Endometrium (tissue), 2 donors: ENCODE results near the gene ULK2.
"Not testable (repeated sequence)": the region's sequence is repeated elsewhere in the genome, so short reads cannot be mapped to it uniquely, and the experiment has no call there.

Experiments used
- FAIRE-seq: peaks from 2 replicates; lab custom pipeline; 2012; peaks lifted over from hg19 to GRCh38; lab: Jason Lieb, UNC
- donor health status: control.
- donor health status: control.

Gene ULK2

DNA sequence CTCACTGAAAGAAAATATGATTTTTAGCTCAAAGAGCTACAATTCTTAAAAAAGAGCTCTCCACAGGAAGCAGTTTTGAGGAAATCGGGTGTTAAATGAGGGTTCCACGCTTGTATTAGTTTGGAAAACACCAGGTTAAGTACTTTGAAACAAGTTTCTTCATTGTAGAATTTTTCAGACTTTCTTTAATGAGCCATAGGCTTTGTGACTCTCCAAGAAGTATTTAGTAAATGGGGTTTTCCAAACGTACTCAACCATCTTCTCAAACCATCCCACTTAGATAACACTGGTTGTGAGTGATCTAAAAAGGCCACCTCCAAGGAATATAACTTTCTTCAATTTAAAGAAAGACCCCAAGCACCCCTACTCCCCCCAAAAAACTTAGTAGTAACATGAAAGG lies 2.7 kb downstream of the ULK2 start:
- FAIRE-seq, result no peak

DNA sequence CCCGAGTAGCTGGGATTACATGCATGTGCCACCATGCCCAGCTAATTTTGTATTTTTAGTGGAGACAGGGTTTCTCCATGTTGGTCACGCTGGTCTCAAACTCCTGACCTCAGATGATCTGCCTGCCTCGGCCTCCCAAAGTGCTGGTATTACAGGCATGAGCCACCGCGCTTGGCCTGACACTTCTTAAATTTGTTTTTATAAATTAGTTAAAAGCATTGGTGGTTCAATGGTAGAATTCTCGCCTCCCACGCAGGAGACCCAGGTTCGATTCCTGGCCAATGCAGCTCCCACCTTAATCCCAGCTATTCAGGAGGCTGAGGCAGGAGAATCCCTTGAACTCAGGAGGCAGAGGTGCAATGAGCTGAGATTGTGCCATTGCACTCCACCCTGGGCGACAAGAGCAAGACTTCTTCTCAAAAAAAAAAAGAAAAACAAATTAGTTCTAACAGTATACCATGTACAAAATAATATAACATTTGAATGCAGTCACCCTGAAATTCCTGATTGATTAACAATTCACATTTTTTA lies 7.0 kb downstream of the ULK2 start:
- FAIRE-seq, result not testable (repeated sequence)

DNA sequence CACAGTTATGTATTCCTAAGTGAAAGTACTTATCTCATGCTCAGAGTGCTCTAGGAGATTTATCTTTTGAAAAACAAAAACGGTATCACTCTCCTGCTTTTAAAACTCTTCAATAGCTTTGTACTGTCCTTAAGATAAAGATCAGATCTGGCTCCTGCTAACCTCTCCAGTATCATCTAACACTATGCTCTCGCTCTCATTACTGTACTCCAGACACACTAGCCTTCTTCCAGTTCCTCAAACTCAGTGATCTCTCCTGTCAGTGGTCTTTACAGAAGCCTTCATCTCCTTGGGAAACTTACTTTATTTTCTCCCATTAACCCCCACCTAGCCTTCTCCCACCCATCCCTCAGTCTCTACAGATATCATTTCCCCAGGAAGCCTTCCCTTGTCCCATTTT lies 10.1 kb downstream of the ULK2 start:
- FAIRE-seq, result no peak

DNA sequence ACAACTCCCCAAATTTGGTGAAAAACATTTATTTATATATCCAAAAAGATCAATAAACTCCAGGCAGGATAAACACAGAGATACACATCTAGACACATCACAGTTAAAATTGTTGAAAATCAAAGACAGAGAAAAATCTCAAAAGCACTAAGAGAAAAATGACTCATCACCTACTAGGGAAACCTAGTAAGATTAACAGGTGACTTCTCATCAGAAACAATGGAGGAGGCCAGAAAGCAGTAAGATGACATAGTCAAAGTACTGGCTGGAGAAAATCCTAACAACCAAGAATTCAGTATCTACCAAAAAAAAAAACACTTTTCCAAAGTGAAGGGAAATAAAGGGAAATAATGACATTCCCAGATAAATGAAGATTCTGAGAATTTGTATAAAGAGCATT lies 33.8 kb downstream of the ULK2 start:
- FAIRE-seq, result no peak

DNA sequence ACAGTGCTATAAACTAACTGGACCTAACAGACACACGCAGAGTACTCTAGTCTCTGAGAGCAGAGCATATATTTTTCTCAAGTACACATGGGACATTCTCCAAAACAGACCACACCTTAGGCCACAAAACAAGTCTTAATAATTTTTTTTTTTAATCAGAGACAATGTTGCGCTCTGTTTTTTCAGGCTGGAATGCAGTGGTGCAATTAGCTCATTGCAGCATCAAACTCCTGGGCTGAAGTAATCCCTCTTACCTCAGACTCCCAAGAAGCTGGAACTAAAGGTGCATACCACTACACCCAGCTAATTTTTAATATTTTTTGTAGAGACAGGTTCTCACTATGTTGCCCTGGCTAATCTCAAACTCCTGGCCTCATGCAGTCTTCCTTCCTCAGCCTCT lies 37.7 kb downstream of the ULK2 start:
- no peak for FAIRE-seq

DNA sequence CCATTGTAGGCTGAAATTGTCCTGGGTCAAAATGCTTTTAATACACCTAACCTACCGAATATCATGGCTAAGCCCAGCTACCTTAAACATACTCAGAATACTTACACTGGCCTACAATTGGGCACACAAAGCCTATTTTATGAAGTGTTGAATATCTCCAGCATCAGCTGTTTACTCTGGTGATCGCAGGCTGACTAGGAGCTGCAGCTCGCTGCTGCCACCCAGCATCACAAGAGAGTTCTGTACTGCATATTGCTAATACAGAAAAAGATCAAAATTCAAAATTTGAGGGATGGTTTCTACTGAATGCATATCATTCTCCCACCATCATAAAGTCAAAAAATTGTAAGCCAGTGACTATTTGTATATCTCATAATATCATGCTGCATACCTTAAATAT lies 55.3 kb downstream of the ULK2 start:
- FAIRE-seq, result no peak

DNA sequence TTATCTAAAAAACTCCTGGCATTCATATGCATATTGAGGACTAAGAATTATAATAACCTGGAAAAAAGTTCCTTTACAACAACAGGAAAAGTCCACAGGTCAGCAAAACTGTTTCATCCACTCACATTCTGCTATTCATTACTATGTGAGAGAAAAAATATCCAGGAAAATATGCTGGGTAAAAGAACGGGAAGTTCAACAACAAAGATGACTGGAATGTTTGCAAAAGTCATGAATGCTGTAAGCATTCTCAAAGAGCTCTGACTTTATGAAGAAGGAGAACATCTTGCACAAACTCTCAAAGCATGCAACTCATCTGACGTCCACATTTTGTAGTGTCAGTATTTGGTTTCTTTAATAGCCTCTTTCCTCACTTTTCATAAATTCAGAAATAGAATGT lies 62.7 kb downstream of the ULK2 start:
- FAIRE-seq, result no peak

DNA sequence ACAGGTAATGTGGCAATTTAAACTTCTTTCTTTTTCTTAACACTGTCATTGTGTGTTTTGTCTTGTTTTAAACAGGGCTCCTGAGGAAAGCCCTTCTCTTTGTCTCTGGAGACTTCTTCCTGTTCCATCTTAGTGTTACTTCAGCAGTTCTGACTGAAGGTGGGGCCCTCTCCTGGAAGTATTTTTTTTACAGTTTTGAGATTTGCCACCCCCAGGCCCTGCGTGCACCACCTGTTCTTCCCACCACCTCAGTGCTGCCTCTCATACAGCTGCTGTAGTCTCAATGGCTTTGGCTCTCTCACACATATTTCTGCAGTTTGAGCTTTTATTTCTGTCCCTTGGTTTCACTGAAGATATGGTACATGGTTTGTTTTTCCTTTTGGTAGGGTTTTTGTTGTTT lies 67.2 kb downstream of the ULK2 start:
- FAIRE-seq, result no peak

DNA sequence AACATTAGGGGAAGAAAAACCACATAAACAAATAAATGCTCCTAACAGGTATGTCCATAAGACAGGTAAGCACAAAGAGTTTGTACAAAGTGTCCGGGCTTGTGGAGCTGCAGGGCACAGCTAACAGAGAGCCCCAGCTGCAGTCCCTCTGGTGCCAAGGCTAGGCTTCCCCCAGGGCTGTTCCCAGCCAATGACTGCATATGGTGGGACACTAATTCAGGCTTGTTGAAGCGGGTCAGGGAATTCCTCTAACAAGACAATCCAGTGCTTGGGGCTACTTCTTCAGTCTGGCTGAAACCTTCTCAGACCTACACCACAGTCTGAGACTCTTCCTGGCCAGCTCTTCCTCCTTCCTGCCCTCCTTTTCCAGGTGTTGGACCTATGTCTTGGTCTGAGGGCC lies 67.9 kb downstream of the ULK2 start:
- FAIRE-seq, result no peak

DNA sequence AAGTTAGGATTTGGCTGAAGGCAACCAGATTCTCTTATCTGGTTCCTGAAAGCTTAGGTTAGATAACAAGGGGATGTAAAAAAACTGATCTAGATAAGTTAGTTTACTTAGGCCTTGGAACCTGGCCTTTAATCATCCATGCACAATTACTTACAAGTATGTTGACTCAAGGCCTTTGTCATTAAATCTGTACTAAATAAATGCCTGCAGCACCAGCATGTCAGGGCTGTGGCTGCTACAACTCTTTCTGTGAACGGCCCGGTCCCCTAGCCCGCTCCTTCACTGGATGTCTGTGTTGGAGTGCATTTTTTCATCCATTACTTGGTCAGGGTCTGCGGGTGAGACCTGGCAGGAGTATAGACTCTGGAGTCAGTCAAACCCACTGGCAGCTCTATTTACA lies 71.3 kb downstream of the ULK2 start:
- FAIRE-seq, result no peak

DNA sequence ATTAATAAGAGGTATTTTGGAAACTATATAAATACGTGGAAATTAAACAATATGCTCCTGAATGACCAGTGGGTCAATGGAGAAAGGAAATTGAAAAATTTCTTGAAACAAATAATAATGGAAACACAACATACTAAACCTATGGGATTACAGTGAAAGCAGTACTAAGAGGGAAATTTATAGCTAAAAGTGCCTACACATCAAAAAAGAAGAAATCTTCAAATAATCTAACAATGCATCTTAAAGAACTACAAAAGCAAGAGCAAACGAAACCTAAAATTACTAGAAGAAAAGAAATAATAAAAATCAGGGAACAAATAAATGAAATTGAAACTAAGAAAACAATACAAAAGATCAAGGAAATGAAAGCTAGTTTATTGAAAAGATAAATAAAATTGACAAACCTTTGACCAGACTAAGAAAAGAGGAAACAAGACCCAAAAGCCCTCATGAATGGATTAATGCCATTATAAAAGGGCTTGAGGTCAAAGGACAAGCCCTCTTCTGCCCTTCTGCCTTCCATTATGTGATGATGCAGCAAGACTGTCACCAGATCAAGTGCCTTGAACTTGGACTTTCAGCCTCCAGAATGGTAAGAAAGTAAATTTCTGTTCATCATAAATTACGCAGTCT lies 75.7 kb downstream of the ULK2 start:
- FAIRE-seq, result no peak

DNA sequence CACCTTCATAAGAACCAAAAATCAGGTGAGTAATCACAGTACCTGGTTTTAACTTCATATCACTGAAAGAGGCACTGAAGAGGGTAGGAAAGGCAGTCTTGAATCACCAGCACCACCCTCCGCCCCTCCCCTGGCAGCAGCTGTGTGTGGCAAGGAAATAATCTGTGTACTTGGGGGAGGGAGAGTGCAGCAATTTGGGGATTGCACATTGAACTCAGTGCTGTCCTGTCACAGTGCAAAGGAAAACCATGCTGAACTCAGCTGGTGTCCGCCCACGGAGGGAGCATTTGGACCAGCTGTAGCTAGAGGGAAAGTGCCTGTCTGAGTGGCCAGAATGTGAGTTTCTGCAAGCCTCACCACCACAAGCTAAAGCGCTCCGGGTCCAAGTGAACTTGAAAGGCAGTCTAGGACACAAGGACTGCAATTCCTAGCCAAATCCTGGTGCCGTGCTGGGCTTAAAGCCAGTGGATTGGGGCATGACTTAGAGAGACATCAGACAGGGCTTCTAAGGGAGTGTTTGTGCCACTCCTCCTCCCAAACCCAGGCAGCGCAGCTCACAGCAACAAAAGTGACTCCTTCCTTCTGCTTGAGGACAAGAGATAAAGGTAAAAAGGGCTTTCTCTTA lies 79.9 kb downstream of the ULK2 start:
- no peak for FAIRE-seq

DNA sequence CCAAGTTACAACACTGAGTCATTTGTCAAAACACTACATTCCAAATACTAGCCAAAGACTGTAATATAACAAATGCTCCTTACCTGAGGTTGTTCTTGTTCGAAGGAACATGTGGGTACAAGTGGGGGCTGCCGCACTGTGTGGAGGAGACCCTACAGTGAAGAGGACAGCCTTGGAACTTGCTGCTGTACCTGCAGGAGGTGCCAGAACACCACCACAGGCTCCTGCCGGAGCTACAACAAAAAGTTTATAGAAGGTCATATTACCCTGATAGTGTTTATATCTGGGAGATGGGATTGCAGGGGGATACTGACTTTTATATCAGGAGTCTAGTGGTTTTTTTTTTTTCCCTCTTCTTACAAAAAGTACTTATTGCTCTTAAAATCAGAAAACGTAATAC lies 81.9 kb downstream of the ULK2 start:
- FAIRE-seq, result no peak

DNA sequence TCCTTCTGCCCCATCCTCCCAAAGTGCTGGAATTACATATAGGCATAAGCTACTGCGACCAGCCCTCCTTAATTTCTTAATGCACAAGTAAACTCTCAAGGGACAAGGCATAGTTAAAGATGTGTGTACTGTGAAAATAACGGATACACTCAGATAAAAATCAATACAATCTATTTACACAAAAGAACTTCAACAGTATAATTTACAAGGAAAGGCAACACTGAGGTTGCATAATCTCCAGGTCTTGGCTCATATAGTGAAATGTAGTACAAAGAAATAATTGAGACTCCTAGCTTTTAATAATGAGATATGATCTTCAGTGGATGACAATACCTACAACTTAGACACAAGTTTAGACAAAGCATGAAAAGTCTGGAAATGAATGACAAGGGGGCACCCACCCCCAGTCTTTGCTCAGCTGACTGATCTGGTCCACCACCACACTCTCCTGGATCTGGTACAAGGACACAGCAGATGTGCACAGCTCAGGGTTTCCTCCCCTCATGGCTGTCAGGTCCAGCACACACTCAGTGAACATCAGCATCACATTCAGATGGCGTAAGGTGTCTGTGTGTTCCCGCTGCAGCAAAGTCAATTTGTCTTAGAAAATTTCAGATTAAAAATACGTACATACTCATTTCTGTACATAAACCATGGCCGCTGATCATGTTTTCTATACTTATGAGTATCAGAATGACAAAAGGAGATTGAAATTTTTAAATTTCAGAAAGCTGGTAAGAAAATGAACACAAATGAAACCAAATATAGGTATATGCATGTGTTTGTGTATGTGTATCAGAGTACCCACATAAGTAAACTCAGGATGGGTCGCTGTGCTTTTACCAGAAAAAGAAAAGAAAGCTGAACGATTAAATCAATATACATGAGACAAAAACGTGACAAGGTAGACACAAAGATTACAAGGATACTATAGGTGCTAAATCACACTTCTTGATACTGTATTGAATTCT lies 86.0 kb downstream of the ULK2 start:
- no peak for FAIRE-seq

DNA sequence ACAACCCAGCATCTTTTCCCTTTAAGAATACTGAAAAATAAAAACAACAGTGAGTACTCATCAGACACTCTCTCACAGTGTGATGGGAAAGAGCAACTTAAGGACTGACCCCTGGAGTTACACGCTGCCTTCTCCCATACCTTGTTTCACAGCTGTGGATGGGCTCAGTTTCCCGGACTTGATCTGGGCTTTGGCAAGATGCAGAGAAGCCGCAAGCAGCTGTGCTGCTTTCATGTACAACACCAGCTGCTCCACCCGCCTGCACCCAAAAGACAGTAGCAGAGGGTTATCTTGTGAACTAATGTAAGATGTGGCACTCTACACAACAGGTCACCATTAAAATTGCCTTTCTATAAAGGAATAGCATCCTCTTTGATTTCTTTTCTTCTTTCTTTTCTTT lies 86.9 kb downstream of the ULK2 start:
- FAIRE-seq, result no peak

DNA sequence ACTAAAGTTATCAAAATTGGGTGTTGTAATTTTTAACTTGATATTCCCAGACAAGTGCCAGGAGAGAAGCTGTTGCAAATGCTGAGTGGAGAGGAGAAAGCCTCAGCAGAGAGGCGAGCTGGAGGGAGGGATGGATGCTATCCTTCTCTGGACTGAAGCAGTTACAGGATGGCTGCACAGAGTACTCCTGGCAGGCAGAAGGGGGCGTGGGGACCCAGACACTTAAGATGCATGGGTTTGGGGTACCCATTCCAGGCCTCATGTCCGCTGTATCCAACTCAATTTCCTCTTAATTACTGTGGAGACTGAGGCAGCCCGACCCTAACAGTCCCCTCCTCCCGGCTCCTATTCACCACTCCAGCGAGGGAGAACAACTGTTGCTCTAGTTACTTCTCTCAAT lies 94.2 kb downstream of the ULK2 start:
- FAIRE-seq, result no peak

DNA sequence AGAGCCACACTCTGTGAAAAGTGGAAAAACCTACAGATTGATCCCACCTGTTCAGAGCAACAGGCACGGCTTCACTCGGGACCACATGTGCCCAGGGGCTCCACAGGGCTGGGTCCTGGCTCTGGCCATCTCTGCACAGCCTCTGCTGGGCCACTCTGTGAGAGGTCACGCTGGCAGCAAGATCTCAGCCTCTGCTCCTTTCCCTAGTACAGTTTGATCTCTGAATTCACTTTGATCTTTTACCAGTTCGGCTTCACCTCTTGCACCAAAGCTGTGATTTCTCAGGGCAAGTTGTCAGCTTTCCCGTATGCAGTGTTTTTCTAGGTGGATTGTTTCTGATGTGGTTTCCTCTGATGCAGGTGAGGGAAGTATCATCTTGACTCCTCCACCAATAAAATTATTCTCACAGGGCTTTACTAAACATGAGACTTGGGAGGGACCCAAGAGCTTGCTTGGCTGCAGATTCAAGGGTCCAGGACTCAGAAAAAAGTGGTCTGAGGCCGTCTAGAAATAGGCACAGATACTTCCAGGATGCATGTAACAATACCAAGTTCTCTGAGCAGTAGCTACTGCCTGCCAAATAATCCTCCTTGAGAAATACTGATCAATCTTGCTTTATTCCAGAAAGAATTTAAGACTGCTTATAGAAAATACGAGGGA lies 95.6 kb downstream of the ULK2 start:
- no peak for FAIRE-seq

DNA sequence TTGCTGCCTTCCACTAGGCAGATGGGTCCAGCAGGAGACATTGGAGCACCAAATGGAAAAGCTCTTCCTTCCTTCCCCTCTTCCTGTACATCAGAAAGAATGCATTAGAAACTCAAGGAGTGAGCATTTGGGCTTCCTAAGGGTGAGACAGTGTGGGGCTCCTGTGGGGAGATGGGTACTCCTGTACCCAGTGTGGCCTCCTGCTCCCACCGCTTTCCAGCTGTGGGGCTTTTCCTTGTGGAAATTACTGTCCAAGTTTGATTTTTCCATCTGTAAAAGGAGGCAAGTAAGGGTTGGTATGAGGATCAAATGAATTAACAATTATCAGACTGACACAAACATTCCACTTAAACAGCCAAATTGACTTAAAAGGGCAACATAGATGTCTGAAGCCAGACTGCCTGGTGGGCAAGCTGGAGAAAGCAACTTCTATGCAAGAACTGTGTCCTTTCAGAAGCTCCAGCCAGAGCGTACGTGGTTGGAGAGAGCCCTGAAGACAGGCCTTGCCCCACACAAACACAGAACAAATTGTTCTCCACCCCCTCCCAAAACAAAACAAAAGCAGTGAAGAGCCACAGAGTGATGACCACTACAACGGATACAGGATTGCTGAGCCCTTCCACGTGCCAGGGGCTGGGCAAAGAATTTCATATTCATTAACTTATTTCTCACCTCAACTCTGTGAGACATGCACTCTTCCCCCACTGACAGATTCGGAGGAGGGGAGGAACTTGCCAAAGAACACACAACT lies 96.6 kb downstream of the ULK2 start:
- FAIRE-seq, result no peak

DNA sequence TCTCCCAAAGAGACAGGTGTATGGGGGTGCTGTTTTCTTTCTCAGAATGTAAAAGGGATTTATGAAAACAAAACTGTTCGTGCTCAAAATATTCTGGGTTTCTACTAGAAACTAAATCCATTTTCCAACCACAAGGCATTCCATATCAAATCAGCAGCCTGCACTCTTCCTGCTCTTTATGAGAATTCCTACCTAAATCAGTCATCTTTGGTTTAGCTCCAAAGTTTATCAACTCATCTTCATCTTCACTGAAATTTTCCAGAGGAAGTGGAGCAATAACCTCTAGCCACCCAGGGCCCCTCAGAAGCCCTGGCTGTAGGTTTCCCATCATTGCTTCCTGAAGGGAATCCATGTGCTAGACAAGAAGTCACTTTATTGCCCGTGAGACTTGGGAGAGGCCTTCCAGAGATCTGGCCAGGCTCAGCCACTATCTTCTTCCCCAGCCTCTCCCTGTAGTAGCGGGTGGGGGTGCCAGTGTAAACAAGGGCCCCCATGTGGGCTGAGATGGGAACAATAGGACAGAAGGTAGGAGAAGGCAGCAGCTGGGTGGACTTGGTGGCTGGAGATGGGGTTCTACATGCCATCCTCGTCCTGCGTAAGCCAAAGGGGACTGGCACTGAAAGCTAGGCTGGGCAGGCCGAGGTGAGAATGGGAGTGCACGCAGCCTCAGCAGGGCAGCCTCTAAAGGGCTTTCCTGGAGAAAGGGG lies 97.6 kb downstream of the ULK2 start:
- FAIRE-seq, result no peak

DNA sequence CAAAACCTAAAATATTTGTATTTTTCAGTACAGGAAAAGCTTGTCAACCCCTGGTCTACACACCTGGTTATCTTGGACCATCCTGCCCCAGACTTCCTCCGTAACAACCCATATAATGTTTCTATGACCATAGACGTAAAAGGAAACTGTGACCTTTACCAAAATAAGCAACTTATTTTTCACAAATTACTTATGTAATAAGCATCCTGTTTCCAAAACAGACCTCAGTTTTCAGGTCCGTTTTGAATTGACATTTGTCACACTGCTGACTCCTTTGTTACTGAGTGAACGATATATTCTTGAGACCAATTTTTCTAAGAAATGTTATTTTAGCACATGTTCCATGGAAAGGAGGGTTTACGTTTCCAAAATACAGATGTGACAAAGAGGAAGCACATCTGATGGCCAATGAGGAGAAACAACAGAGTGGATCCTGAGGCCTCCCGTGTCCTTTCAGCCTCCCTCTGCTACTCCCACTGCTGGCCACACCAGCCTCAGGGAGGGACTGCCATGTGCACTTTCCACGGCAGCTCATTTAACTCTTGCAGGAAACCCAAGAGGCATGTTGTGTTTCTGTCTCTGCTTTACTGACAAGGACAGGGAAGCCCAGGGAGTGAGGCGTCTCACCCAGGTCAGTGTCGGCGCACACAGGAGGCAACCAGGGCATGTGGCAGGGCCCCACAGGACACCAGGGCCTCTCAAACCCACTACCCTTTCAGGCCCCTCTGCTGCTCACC lies 99.5 kb downstream of the ULK2 start:
- FAIRE-seq, result no peak
